ENCODE data around the gene SLC26A9. TPM values are rescaled to one million over a fixed set of nuclear protein-coding genes. Genes with fewer than 3 reads are reported as not detected.

SLC26A9 gene
- polyA plus RNA-seq, 1 of the 3 experiments (the other 2 are of a cell fraction) = not detected

DNA sequence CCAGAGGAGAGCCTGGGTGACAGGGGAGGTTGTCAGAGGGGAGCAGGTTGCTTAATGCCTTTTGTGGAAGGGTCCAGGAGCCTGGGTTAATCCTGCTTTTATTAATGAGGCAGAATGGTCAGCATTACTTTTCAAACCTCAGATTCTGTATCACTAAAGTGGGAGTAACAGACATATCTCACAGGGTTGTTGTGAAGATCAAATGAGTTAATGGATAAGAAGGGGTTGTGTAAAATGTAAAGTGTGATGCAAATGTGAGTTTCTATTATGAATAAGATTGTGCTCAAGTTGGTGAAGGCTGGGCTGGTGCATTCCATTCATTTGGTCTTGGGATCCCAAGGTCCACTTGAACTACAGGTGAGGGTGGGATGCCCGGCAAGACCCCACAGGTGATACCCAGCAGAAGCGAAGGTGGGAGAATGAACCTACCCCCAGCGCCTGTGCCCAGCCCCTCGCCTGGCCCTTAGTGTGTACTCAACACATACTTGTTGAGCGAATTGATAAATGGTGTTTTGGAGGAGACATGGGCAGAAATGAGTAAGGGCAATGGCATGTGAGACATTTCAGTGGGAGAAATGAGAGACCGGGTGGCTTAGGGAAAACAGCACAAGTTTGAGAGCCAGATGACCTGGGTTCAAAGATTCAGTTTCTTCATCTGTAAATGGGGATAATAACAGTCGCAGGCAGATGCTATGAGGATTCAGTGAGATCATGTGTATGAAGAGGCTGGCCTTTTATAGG, 6.2 kb downstream of the SLC26A9 start (continued):
- TF ChIP-seq ELF1 (IDR thresholded peaks at IDR 0.05) (no peak), JUND (IDR thresholded peaks at IDR 0.05) (peak; percentile 51; the same call in 1 of the 2 replicates), SIN3A (IDR thresholded peaks at IDR 0.05; ENCODE audit: borderline replicate concordance, low read depth, low read length) (no peak), TEAD4 (IDR thresholded peaks at IDR 0.05; ENCODE audit: borderline replicate concordance, insufficient read depth) (0 out of 2 replicates have a peak, but pooled peaks have one; percentile 35), NFIC (IDR thresholded peaks at IDR 0.05; ENCODE audit: borderline replicate concordance) (no peak), EZH2phosphoT487 (IDR thresholded peaks at IDR 0.05; ENCODE audit: borderline replicate concordance, low read depth) (no peak), FOSL2 (IDR thresholded peaks at IDR 0.05; ENCODE audit: borderline replicate concordance, low read depth) (peak; percentile 30; the same call in 1 of the 2 replicates), TCF12 (IDR thresholded peaks at IDR 0.05) (0 out of 2 replicates have a peak, but pooled peaks have one; percentile 10), MXI1 (IDR thresholded peaks at IDR 0.05; ENCODE audit: low read depth, low read length) (no peak), POLR2AphosphoS5 (IDR thresholded peaks at IDR 0.05; ENCODE audit: low read depth, low read length) (no peak), RAD21 (IDR thresholded peaks at IDR 0.05; ENCODE audit: low read length) (no peak), SMC3 (IDR thresholded peaks at IDR 0.05; ENCODE audit: low read depth, low read length) (no peak)
- TF ChIP-seq, protein P1, sequence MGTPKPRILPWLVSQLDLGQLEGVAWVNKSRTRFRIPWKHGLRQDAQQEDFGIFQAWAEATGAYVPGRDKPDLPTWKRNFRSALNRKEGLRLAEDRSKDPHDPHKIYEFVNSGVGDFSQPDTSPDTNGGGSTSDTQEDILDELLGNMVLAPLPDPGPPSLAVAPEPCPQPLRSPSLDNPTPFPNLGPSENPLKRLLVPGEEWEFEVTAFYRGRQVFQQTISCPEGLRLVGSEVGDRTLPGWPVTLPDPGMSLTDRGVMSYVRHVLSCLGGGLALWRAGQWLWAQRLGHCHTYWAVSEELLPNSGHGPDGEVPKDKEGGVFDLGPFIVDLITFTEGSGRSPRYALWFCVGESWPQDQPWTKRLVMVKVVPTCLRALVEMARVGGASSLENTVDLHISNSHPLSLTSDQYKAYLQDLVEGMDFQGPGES (IDR thresholded peaks at IDR 0.05; ENCODE audit: low read depth, low read length) = no peak
- TF ChIP-seq, protein P2, sequence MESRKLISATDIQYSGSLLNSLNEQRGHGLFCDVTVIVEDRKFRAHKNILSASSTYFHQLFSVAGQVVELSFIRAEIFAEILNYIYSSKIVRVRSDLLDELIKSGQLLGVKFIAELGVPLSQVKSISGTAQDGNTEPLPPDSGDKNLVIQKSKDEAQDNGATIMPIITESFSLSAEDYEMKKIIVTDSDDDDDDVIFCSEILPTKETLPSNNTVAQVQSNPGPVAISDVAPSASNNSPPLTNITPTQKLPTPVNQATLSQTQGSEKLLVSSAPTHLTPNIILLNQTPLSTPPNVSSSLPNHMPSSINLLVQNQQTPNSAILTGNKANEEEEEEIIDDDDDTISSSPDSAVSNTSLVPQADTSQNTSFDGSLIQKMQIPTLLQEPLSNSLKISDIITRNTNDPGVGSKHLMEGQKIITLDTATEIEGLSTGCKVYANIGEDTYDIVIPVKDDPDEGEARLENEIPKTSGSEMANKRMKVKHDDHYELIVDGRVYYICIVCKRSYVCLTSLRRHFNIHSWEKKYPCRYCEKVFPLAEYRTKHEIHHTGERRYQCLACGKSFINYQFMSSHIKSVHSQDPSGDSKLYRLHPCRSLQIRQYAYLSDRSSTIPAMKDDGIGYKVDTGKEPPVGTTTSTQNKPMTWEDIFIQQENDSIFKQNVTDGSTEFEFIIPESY (IDR thresholded peaks at IDR 0.05; ENCODE audit: borderline replicate concordance, low read depth) = no peak
- TF ChIP-seq, protein P3, sequence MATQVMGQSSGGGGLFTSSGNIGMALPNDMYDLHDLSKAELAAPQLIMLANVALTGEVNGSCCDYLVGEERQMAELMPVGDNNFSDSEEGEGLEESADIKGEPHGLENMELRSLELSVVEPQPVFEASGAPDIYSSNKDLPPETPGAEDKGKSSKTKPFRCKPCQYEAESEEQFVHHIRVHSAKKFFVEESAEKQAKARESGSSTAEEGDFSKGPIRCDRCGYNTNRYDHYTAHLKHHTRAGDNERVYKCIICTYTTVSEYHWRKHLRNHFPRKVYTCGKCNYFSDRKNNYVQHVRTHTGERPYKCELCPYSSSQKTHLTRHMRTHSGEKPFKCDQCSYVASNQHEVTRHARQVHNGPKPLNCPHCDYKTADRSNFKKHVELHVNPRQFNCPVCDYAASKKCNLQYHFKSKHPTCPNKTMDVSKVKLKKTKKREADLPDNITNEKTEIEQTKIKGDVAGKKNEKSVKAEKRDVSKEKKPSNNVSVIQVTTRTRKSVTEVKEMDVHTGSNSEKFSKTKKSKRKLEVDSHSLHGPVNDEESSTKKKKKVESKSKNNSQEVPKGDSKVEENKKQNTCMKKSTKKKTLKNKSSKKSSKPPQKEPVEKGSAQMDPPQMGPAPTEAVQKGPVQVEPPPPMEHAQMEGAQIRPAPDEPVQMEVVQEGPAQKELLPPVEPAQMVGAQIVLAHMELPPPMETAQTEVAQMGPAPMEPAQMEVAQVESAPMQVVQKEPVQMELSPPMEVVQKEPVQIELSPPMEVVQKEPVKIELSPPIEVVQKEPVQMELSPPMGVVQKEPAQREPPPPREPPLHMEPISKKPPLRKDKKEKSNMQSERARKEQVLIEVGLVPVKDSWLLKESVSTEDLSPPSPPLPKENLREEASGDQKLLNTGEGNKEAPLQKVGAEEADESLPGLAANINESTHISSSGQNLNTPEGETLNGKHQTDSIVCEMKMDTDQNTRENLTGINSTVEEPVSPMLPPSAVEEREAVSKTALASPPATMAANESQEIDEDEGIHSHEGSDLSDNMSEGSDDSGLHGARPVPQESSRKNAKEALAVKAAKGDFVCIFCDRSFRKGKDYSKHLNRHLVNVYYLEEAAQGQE (IDR thresholded peaks at IDR 0.05; ENCODE audit: low read depth, low read length) = no peak
- TF ChIP-seq, protein P4, sequence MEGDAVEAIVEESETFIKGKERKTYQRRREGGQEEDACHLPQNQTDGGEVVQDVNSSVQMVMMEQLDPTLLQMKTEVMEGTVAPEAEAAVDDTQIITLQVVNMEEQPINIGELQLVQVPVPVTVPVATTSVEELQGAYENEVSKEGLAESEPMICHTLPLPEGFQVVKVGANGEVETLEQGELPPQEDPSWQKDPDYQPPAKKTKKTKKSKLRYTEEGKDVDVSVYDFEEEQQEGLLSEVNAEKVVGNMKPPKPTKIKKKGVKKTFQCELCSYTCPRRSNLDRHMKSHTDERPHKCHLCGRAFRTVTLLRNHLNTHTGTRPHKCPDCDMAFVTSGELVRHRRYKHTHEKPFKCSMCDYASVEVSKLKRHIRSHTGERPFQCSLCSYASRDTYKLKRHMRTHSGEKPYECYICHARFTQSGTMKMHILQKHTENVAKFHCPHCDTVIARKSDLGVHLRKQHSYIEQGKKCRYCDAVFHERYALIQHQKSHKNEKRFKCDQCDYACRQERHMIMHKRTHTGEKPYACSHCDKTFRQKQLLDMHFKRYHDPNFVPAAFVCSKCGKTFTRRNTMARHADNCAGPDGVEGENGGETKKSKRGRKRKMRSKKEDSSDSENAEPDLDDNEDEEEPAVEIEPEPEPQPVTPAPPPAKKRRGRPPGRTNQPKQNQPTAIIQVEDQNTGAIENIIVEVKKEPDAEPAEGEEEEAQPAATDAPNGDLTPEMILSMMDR (IDR thresholded peaks at IDR 0.05) = no peak
- TF ChIP-seq, protein P5, sequence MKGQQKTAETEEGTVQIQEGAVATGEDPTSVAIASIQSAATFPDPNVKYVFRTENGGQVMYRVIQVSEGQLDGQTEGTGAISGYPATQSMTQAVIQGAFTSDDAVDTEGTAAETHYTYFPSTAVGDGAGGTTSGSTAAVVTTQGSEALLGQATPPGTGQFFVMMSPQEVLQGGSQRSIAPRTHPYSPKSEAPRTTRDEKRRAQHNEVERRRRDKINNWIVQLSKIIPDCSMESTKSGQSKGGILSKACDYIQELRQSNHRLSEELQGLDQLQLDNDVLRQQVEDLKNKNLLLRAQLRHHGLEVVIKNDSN (IDR thresholded peaks at IDR 0.05; ENCODE audit: borderline replicate concordance, low read depth) = no peak
- TF ChIP-seq, protein P6, sequence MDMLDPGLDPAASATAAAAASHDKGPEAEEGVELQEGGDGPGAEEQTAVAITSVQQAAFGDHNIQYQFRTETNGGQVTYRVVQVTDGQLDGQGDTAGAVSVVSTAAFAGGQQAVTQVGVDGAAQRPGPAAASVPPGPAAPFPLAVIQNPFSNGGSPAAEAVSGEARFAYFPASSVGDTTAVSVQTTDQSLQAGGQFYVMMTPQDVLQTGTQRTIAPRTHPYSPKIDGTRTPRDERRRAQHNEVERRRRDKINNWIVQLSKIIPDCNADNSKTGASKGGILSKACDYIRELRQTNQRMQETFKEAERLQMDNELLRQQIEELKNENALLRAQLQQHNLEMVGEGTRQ (IDR thresholded peaks at IDR 0.05; ENCODE audit: borderline replicate concordance, low read depth, low read length) = no peak
